Stromal cell of bone marrow (primary cell): ENCODE measurements around the gene FMN1.
"Not testable (repeated sequence)": the region's sequence is repeated elsewhere in the genome, so short reads cannot be mapped to it uniquely, and the experiment has no call there.

Source experiments
- DNase-seq: peaks from one replicate; pipeline ENCODE4 v3.0.0-alpha.2; 2012; ENCODE audit warnings: low read depth

Gene FMN1

DNA sequence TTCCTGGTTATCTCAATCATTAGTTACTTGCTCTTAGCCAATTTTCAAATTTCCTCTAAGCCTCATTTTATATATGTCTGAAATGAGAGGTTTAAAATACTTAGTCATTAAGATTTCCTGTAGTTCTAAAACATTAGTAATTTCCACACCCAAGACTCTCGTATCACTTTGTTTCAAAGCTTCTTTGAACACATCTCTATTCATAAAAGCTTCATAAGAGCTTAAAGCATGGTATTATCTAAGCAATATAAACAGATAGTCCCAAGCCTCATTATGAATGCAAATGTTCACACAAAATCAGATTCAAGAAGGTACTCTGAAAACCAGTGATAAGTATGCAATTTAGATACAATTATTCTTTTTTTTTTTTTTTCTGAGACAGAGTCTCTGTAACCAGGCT lies 217.0 kb downstream of the FMN1 start:
- no peak for DNase-seq

DNA sequence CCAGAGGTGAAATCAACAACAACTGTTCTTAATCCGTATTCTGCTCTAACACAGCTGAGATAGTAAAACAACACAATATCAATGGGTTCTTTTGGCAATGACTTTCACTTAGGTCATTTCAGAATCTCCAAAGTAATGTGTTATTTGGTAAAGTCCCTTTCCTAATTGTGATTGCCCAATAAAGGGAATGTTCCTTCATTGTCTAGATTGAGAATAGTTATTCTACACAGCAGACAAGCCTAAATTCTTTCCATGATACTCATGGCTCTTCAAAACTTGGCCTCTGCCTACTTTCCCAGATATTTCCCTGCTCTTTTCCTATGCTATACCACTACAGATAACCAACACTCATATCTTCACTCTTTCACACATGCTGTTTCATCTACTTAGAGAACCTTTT lies 219.8 kb downstream of the FMN1 start:
- no peak for DNase-seq

DNA sequence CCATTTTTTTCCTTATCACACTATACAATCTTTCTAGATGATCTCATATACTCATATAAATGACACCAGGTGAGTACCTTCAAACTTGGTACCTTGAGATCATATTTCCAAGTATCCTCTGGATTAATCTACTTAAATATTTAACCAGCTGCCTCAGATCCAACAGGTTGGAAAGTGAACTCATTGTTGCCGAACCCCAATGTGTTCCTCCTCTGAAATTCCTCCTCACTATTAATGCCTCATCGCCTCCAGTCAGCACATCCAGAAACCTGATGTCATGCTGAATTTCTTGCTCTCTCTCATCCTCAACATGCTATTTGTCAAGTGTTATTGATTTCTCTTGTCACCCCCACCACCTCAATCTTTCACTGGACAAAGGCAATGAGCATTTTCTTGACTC lies 221.8 kb downstream of the FMN1 start:
- DNase-seq, result no peak

DNA sequence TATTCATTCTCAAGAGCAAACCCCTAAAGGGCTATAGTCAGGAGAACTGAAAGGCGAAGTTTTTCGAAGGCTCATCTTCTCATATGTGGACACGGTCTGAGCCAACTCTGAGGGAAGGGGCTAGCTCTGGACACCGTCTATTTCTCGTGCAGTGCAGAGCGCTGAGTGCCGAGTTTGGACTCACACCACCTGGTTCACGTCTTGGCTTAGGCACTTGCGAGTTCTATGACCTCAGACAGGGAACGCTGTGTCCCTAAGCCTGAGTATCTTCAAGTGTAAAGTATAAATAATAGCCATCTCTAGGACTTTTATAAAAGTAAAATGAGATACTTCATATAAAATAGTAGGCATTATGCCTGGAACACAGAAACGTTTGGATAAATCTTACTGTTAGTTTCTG lies 223.7 kb downstream of the FMN1 start:
- no peak for DNase-seq

DNA sequence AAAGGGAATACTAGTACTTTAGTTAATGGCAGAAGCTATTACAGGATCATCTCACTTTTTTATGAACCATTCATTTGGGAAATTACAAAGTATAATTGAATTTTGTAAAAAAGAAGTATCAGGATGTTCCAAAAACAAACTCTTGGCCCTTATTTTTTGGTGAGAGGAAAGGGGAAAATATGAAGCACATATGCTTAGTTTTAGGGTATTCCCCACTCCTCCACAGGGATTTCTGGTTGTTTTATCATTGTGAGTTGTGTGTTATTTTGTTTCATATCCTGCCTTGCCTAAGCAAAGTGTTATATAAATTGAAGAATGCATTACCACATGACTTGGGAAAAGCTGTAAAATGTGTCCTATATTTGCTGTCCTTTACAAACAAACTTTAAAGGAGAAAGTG lies 227.0 kb downstream of the FMN1 start:
- no peak for DNase-seq

DNA sequence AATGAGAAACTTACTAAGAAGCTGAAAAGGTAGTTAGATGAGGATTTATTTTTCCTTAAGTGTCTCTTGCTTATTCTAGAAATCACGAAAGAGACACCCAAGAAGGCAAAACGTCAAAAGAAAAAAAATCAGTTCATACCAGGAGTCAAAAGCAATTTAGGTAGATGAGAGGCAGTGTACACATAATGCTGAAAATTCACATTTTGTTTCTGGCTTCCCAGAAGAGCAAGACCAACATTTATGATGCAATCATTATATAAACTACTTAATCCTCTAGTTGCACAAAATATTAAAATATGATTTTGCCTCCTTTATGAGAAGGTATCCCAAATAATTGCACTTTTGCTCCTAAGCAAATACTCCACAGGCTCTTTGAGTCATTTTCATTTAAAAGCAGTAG lies 228.0 kb downstream of the FMN1 start:
- DNase-seq, result no peak

DNA sequence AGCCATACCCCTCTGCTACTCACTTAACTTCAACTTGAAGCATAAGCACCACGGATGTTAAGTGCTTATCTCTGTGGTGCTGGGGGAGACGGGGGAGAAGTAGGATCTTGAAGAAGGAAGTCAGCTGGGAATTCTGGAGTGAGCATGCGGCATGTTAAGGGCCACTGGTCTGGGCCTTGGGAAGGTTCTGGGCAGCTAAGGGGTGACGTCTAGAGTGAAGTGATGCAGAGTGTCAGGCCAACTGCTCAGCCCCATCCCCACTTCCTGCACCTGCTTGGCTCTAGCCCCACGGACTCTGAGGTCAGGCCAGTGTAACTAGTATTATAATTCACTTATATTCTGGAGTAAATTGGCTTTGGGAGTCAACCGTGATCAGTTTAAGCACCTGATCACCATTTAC lies 228.6 kb downstream of the FMN1 start:
- no peak for DNase-seq

DNA sequence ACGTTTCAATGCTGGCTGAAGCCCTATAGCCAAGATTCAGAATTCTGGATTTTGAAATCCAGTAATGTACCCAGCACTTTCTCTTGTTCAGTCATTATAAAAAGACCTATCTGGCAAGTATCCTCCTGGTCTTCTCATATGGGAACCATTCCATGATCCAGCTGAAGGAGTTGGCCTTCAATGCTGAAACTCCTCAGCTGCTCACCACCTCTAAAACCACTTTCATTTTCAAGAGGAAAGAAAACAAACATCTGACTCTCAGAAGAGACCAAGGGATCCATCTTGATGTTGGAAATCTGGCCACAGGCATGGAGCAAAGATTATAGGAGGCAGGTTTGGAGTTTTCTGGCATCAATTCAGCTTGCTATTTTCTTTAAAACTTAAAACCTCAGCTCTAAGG lies 235.4 kb downstream of the FMN1 start:
- DNase-seq, result peak; percentile 36

DNA sequence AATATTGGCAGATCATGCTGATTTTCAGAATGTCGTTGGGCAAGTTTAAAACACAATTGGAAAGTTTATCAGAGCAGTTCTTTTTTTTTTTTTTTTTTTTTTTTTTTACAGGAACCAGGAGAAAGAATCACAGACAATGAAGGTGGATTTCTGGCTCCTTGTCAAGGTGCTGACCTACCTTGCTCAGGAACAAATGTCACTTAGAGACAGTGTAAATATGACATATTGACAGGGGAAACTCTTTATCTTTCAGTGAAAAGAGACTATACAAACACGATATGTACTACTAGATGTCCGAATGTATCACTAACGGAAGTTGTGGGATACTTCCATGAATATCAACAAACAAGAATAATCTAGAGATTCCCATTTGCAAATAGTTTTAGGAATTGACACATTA lies 237.3 kb downstream of the FMN1 start:
- no peak for DNase-seq

DNA sequence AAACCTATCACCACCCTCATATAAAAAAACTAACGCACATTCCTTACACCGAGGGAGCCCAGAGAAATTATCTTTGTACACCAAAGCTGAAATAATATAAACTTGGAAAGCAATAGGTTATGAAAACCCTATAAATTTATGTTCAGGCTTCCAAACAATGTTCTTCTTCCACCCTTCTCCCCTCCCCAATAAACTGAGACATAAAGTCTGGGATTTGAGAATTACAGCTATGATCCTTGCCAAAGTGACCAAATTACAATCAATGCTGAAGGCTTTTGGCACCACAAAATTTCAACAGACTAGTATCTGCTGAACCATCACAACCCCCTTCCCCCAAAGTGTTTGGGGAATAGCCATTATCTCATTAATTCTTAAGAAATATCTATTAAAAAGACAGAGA lies 237.8 kb downstream of the FMN1 start:
- no peak for DNase-seq

DNA sequence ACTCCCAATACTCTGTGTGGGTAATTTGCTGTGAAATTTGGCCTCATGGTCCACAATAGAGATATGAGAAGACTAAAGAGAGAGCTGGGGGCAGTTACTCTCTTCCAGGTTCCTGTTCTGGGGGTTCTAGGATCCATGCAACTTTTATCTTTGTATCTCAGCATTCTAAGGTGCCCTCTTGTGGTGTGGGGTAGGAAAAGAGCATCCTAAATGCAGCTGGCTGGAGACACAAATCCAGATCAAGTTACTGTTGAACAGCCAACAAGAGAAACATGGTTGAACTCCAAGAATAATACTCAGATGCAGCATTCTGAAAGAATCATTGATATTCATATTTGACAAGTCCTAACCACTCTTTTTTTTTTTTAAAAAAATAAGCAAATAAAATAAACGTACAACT lies 238.5 kb downstream of the FMN1 start:
- peak; percentile 84 for DNase-seq

DNA sequence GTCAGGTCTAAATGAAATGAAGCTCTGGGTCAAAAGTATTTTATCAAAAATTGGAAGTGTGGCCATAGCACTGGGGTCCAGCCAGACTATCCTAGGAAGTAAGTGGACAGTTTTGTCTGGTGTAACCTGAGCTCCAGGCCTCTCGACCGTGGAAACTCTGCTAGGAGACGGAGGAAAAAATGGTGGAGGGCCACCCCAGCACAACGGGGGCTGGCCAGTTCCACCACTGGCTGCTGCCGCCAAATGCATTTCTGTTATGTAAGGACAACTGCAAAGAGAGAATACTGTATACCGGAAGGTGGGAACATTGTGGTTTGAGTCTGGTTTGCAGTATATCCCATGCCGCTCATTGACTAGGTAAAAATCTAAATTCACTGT lies 241.0 kb downstream of the FMN1 start:
- no peak for DNase-seq

DNA sequence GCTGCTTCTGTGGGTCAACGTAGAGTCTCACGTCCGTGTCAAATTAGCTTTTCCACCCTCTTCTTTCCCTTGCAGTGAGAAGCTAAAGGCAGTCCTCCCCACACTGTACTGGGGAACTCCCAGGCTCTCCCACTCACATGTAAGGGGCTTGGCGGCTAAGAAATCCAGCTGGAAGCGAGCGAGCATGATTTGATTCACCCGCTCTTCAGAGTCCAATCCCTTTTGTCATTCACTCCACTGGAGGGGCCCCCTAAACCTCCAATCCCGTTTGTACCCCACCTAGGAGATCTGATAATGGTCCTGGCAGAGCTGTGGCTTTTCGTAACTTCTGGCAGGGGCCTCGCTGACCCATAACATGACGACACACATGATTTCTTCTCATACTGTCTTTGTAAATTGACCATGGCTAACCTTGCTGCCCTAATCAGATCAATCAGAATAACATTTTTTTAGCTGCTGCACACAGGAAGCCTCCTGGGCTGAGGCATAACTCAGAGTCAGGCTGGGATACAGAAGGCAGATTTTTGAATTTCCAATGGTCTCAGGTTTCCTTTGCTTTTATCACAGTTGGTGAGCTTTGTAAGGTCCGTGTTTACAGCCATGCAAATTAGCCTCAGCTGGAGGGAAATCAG lies 241.5 kb downstream of the FMN1 start:
- DNase-seq, result no peak

DNA sequence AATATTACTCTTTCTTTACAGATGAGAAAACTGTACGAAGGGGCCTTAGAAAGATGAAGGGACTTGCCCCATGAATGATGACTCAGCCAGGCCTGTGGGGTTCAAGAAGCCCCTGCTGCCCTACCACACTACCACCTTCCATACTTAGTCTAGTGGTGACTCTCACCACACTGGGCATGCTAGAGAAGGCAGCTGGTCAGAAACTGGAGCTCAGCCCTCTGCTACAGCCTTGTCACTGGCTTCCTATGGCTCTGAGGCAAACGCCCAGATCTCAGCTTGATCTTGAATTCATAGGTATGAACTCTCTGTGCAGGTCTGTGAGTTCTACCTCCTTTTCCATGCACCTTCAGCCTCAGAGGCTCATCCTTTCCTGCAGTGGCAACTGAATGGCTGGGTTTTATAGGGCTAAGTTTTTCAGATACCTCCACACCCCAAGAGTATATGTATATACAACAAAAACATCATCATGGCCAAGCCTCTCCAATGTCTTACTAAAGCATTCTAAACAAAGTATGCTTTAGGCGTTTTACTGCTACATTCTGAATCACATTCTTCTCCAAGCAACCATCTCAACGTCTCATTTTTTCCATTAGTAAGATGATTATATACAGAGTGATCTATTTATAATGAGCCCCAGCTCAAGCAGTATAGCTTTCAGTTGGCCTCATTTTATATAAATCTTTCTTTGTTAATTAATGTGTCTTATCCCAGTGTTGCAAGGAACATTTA lies 242.6 kb downstream of the FMN1 start:
- no peak for DNase-seq

DNA sequence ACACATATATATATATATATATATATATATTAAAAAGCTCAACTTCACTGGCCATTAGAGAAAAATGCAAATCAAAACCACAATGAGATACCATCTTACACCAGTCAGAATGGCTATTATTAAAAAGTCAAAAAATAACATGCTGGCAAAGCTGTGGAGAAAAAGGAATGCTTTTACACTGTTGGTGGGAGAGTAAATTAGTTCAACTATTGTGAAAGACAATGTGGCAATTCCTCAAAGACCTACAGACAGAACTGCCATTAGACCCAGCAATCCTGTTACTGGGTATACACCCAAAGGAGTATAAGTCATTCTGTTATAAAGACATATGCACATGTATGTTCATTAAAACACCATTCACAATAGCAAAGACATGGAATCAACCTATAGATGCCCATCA lies 244.5 kb downstream of the FMN1 start:
- DNase-seq, result not testable (repeated sequence)

DNA sequence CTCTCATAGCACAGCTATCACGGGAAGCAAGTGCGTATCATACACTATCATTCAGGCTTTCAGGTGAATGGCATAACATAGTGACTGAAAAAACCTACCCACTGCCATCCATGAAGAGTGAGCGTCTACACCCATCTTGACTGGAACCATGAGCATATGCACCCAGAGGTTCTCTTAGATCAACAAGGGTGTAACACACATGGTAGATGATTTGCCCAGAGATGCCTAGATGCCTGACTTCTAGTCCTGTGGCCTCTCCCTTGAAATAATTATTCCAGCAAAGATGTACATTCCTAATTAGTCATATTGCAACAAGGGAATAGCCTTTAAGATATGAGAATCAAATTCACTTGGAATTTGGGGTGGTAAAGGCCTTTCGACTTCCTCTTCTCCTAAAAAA lies 248.3 kb downstream of the FMN1 start:
- DNase-seq, result no peak

DNA sequence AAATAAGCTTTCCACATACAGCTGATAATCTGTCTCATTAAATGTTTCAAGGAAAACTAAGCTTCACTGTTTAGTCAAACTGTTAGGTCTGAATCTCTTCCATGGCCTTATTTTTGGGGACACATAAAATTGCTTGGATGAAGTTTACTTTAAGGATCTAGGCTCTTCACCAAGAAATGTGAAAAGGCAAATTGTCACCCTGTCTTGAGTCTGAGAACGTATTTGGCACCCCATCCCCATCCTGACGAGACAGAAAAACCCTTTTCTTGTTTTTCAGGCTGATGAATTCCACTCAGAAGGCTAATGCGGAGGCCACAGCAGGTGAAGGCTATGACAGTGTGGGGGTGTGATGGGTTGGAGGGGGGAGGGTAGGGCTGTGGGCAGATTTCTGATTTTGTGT lies 250.1 kb downstream of the FMN1 start:
- no peak for DNase-seq

DNA sequence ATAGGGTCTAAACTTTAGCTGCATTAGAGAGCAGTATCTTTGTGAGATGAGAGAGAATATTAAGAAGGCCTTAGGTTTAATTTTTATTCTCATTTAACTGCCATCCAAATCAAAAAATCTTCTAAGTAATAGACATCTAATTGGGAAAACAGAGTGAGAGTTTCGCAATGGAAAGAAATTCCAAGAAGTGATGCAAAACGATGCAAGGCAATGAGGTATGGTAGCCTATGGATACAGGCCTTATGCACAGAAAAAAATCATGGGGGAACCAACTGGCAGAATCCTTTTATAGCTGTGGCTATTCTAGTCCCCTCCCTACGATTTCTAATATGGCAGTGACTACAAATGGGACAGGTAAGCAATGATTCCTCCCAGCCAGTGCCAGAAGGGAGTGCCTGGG lies 250.8 kb downstream of the FMN1 start:
- DNase-seq, result no peak

DNA sequence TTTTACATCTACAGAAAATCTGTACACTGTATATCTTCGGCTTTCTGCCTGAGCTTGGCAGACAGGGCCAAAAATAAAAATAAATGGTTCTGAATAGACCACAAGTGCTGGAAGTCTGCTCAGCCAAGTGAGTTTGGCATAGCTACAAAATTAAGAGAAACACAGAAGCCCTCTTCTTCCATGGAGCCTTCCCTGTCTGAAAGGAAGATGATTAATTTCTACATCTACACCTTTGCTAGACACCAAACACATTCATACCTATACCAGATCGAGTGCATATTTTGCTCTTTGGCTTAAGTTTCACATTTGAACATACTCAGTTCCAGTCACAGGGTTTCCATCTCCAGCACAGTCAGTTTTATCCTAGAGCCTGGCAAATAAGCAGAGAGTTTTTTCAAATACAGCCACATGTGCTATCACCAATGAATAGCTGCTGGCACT lies 252.1 kb downstream of the FMN1 start:
- no peak for DNase-seq

DNA sequence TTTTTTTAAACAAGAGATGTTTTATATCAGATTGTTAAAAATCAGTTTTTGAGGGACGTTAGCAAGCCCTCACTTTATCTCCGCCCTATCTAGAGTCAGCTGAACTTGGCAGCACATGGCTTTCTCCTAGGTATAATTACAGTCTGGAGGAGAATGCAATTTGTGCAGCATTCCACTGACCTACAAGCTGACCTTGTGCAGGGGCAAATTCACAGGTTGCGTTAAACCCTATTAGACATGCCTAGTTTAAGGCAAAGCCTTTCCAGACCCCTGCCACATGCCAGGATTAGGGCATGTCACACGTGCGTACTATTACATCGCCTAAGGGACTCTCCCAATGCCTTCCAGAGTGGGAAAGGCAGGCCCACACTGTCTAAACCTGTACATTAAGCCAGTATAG lies 252.7 kb downstream of the FMN1 start:
- no peak for DNase-seq

DNA sequence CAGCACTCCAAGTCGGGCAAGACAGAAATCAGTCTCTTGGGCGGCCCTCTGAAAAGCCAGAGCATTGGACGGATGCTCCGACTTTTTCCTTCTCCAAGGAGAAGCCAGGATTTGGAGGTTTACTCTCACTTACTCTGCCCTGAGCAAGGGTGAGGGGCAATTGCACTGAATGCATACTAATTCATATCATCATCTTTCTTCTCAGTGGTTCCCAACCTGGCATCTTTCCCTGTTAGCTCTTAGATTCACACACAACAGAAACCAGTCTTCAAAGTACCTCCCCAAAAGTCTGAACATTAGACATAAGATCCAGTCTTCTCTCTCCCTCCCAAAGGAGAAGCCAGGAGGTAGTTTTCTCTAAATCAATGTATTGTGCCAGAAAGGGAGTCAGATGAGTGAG lies 257.5 kb downstream of the FMN1 start:
- no peak for DNase-seq

DNA sequence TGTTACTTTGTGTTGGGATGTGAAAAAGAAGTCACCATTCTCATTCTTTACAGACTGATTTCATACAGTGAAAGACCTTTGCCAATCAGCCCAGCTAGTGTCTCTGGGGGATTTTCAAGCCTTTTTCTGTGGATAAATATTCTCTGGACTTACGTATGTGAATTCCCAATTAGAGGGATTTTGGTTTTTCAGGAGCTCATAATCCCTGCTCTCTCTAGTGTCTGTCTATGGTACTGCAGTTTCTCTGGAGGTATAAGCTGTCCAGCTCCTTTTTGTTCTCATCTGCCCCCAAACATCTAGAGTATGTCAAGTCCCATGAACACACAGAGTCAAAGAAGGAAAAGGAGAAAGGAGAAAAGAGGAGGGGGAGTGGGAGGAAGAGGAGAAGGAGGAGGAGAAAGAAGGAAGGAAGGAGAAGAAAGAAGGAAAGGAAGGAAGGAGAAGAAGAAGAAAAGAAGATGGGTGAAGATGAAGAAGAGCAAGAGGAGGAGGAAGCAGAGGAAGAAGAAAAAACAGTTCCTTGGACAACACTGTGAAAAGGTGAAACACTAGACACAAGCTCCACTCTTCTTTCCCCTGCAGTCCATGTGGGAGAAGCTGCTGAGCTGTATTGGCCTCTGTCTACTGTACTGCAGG lies 258.1 kb downstream of the FMN1 start:
- DNase-seq, result peak; percentile 43

DNA sequence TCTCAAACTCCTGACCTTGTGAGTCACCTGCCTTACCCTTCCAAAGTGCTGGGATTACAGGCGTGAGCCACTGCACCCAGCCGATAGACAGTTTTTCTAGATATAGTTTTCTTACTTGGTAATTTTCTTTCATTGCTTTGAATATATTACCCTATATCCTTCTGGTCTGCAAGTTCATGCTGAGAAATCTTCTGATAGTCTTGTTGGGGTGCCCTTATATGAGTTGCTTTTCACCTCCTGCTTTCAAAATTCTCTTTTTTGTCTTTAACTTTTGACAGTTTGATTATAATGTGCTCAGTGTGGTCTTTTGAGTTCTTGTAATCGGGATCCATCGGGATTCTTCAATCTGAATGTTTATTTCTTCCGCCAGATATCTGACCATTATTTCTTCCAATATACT lies 259.4 kb downstream of the FMN1 start:
- DNase-seq, result no peak

DNA sequence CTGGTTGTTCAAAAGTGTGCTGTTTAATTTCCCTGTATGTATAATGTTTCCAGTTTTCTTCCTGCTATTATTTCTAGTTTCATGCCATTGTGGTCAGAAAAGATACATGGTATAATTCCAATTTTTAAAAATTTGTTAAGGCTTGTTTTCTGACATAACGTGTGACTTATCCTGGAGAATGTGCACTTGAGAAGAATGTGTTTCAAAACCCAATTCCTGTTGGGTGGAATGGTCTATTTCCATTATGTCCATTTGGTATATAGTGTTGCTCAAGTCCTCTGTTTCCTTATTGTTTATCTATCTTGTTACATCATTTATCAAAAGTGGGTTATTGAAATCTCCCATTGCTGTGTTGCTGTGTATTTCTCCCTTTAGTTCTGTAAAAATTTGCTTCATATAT lies 261.3 kb downstream of the FMN1 start:
- DNase-seq, result no peak
